Body of pancreas (tissue), 4 donors: Measurements from ENCODE around the gene IL25.

ENCODE experiments used
- POLR2A ChIP-seq, 3 donors: fragments of 450-650 bp; IDR thresholded peaks; one replicate each; pipeline ENCODE4 v1.6.1; 2016; ENCODE audit warnings: antibody characterized with exemption in 3 of 3, mild to moderate bottlenecking in 2 of 3
- TF ChIP-seq, protein P1 (sequence below), 7 experiments: fragments of 450-650 bp in 4 of 7; fragments of 200-600 bp in 3 of 7; sonication (generic) in 3 of 7; IDR thresholded peaks; one replicate each; pipeline ENCODE4 v1.5.1; 2016 to 2019; ENCODE audit warnings: antibody characterized with exemption in 7 of 7

DNA sequence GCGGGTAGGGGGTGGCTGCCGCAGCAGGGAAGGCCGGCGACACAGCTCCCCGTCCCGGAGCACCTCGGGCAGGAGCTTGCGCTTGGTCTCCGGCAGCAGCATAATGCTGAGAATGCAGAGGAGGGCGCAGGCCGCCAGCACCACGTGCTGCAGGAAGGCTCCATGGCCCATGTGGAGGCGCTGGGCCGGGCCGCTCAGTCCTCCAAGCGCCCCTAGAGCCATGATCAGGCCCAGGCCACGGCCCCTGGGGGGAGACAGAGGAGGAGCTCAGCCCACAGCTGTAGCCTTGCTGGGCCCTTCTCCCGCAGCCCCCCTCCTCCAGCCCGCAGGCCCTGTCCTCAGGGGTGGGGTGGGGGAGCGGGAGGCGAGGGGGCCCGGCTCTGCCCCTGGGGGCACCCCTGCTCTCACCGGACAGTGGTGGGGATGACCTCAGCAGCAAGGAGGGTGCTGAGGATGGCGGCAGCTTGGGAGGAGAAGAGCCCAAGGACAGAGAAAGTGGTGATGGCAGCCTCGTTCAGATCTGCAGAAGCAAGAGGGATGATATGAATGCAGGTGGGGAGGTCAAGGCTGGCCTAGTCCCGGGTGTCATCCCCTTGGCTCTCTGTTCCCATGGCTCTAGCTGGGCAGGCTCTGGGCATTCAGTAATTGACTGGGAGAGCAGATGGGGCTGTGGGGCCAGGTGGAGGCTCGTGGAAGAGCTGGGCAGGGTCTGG is 25.8 kb upstream of the IL25 start:
- TF ChIP-seq, protein P1, sequence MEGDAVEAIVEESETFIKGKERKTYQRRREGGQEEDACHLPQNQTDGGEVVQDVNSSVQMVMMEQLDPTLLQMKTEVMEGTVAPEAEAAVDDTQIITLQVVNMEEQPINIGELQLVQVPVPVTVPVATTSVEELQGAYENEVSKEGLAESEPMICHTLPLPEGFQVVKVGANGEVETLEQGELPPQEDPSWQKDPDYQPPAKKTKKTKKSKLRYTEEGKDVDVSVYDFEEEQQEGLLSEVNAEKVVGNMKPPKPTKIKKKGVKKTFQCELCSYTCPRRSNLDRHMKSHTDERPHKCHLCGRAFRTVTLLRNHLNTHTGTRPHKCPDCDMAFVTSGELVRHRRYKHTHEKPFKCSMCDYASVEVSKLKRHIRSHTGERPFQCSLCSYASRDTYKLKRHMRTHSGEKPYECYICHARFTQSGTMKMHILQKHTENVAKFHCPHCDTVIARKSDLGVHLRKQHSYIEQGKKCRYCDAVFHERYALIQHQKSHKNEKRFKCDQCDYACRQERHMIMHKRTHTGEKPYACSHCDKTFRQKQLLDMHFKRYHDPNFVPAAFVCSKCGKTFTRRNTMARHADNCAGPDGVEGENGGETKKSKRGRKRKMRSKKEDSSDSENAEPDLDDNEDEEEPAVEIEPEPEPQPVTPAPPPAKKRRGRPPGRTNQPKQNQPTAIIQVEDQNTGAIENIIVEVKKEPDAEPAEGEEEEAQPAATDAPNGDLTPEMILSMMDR (IDR thresholded peaks at IDR 0.05), result no peak
- no peak for TF ChIP-seq POLR2A (IDR thresholded peaks at IDR 0.05)
